CD1c-positive myeloid dendritic cell (primary cell): Measurements from ENCODE around the gene EPB41L2.

ENCODE experiments used
- DNase-seq: peaks from one replicate; pipeline ENCODE4 v3.0.0-alpha.2; 2016; ENCODE audit errors: extremely low spot score

EPB41L2 gene

DNA sequence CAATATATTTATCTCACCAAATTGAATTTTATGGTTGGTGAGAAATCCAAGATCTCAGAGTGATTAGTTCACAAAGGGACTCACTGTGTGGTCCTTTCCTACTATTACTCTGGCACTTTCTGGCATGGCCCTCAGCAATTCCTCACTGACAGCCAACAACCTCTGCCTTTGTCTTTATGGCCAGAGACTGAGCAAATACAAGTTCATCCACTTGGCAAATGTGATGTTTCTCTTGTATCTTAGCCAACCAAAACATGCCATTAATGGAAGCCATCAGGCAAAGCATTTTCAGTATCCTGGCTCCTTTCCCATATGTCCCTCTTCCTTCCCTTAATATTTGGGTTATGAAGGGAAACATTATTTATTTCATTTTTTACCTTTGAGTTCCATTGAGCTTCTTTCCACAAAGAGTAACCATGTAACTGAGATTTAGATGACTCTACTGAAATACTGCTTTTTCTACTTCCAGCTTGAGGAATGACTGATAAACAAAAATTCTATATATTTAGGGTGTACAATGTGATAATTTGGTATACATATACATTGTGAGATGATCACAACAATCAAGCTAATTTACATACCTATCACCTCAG, 266.6 kb downstream of the EPB41L2 start:
- DNase-seq: no peak

DNA sequence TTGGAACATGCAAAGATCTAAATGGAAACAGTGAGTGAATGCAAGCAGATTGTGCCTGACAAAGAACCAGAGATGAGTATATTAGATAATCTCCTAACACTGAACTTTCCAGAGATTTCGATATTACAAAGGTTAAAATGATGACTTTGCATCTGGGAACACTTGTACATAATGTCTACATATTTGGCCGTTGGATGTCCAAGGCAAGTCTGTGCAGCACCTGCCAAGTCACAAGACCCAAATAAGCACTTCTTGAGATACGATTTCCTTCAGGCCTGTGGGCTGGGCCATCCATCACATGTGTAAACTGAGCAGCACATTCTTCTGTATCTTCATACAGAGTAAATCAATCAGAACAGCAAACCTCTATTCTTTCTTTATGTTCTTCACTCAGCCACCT, 268.3 kb downstream of the EPB41L2 start:
- DNase-seq: no peak

DNA sequence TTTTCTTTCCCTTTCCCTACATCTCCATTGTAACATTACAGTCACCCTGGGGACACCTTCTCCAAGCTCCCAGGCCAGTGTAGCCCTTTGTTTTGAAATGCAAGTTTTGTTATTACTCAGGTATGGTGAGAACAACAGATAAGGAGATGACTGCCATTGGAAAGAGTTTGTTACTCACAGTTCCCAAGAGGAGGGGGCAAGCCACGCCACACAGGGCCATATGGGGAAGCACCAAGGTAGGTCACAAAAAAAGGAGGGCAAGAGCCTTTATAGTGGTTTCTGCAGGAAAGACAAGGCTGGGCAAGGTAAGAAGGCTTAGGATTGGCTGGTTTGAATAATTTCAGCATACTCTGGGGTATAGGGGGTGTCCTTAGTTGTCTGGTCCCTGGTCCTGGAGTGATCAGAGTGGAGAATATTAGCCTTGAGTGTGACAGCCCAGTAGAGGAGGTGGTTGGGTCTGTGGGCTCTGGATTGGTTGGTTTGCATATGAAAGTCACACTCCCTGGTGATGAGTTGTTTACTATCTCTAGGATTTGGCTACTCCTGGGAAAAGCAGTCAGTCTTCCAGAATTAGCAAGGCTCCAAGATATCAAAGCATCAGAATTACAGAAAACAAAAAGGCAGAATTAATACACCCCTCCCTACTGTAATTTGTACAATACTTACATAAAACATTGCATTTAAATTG, 268.9 kb downstream of the EPB41L2 start:
- DNase-seq: no peak
